ENCODE measurements around the gene NUDT4. TPM values are rescaled to one million over a fixed set of nuclear protein-coding genes. Genes with fewer than 3 reads are reported as not detected.
"Not testable (repeated sequence)": the region's sequence is repeated elsewhere in the genome, so short reads cannot be mapped to it uniquely, and the experiment has no call there.

The NUDT4 gene
- total and polyA plus RNA-seq, 2 experiments from 2014 or later: 330 to 386 TPM

DNA sequence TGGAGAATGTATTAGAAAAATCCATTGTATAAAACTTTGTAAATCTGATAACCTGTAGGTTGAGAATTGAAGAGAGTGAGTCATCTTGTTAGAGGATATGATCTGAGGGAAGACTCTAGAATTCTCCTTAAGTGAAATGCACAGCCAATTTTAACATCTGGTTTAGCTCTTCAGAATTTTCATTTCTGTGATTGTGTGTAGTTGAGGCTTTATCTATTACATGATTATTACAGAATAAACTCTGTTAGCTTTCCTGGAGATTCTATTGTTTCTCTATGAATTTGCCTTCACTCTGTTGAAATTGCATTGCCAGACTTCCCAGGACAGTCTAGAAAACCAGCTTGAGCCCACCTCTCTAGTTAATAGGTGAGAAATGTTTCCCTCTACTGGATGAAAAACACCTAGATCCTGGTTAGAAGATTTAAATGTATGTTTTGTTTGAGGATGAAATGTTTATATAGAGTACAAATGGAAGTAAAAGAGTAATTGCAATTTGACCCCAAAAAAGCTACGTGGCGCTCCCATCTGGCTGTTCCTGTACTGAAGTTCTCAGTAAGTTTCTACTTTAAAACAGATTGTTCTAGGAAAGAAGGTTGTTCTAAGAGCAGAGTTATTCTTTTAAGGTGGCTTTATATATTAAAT lies 2.9 kb downstream of the NUDT4 start:
- Histone ChIP-seq H3K4me1 (ENCODE audit: low read depth) (peaks cover 19% of the 10 kb centered on the region), H3K36me3 (peaks cover 13% of the 10 kb centered on the region), H3K27me3 (no peaks in the 10 kb centered on the region), H3K9me3 (ENCODE audit: low read depth) (no peaks in the 10 kb centered on the region), H3K27ac (peak overlapping the region; percentile 79), H3K4me3 (peak overlapping the region; percentile 86)
- DNase-seq (ENCODE audit: low read depth in 1 of 2, low spot score in 1 of 2): peak in 1 of 2 donors; percentile 55
- peak; percentile 27 for TF ChIP-seq CTCF (IDR thresholded peaks at IDR 0.05; ENCODE audit: low read depth, low read length)

GRCh38 chr12:93381161-93381975 lies 3.6 kb downstream of the NUDT4 start:
- DNase-seq (ENCODE audit: low read depth in 1 of 2, low spot score in 1 of 2): no peak
- H3K27me3 ChIP-seq: no peaks in the 10 kb centered on the region
- TF ChIP-seq CTCF (IDR thresholded peaks at IDR 0.05; ENCODE audit: low read depth, low read length): no peak
- peaks cover 16% of the 10 kb centered on the region for H3K4me1 ChIP-seq (ENCODE audit: low read depth)
- H3K36me3 ChIP-seq: peaks cover 13% of the 10 kb centered on the region
- no peaks in the 10 kb centered on the region for H3K9me3 ChIP-seq (ENCODE audit: low read depth)
- H3K27ac ChIP-seq: peak overlapping the region; percentile 79
- H3K4me3 ChIP-seq: peak overlapping the region; percentile 86

GRCh38 chr12:93381976-93382437 lies 4.3 kb downstream of the NUDT4 start:
- not testable (repeated sequence) for H3K27me3 ChIP-seq; H3K9me3 ChIP-seq (ENCODE audit: low read depth); DNase-seq (ENCODE audit: low read depth in 1 of 2, low spot score in 1 of 2)
- peaks cover 16% of the 10 kb centered on the region for H3K4me1 ChIP-seq (ENCODE audit: low read depth)
- H3K27ac ChIP-seq: peak overlapping the region; percentile 79
- H3K36me3 ChIP-seq: peaks cover 15% of the 10 kb centered on the region
- H3K4me3 ChIP-seq: peak overlapping the region; percentile 86

GRCh38 chr12:93387780-93388179 lies 10.1 kb downstream of the NUDT4 start:
- no peaks in the 10 kb centered on the region for H3K9me3 ChIP-seq (ENCODE audit: low read depth)
- H3K36me3 ChIP-seq: peaks cover 42% of the 10 kb centered on the region
- no peak for TF ChIP-seq CTCF (IDR thresholded peaks at IDR 0.05; ENCODE audit: low read depth, low read length)
- peaks cover 51% of the 10 kb centered on the region for H3K4me1 ChIP-seq (ENCODE audit: low read depth)
- H3K4me3 ChIP-seq: no peak overlapping the region
- peak overlapping the region; percentile 22 for H3K27ac ChIP-seq
- H3K27me3 ChIP-seq: no peaks in the 10 kb centered on the region
- DNase-seq (ENCODE audit: low read depth in 1 of 2, low spot score in 1 of 2): peak in 1 of 2 donors; percentile 47

DNA sequence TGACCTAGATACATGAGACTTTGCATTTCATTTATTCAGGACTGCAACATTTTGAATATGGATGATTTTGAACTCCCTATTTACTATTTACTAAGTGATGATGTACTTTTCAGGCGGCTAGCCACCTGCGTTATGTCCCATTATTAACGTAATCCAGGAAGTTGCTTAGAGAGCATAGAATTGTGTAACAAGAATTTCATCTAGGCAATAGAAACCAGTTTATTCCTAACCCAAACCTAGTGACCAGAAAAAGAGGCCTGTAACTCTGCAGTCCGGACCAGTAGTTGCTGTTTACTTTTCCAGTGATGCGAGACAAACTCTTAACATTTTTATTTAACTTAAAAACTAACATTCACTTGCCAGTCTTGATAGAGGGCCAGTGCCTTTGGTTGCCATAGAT lies 12.3 kb downstream of the NUDT4 start:
- no peaks in the 10 kb centered on the region for H3K9me3 ChIP-seq (ENCODE audit: low read depth)
- no peak for TF ChIP-seq CTCF (IDR thresholded peaks at IDR 0.05; ENCODE audit: low read depth, low read length)
- peak overlapping the region; percentile 79 for H3K27ac ChIP-seq
- no peaks in the 10 kb centered on the region for H3K27me3 ChIP-seq
- peaks cover 45% of the 10 kb centered on the region for H3K36me3 ChIP-seq
- H3K4me1 ChIP-seq (ENCODE audit: low read depth): peaks cover 39% of the 10 kb centered on the region
- no peak overlapping the region for H3K4me3 ChIP-seq
- no peak for DNase-seq (ENCODE audit: low read depth in 1 of 2, low spot score in 1 of 2)

Data from cardiac muscle cell (in vitro differentiated cells and primary cell).